ENCODE measurements around the gene DNAJC11.
A peak's percentile ranks its signal among the peaks of the same experiment; 100 is the strongest.
"Not testable (repeated sequence)": the region's sequence is repeated elsewhere in the genome, so short reads cannot be mapped to it uniquely, and the experiment has no call there.

Gene DNAJC11

DNA sequence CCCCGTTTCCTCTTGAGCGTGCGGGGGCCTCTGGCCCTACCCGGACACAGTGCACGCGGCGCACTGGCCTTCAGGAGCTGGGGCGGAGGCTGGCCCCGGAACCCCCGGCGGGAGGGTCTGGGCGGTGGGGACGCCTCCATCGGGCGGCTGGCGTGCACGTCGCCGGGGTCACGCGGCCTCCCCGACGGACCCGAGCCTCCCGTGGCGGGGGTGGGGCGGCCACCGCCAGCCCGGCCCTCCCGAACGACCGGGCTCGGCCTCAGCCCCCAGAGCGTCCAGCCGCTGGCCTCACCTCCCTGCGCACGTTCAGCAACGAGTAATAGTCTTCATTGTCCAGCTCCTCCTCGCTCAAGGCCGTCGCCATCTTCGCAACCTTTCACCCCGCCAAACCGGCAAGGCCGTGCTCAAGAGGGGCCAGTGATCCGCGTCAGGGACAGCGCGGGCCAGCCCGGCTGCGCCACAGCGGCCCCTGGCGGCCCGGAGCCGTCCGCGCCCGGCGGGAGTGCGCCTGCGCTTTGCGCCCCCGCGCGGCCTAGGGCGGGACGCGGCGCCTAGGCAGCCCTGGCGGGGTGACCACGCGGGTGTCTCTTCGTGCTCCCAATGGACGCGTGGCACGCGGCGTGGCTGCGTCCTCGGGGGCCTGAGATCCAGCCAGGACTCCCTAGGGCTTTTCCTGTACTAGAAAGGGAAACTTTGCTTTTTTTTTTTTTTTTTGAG lies at the start of gene DNAJC11:
Gene DNAJC11 (minus strand): TSS at position 380 of the 717 bp plus-strand sequence. CDS start 16 bp downstream, at position 364.
- peak; percentile 88 for DNase-seq (ENCODE audit: low read depth)

- no peak for DNase-seq (ENCODE audit: low read depth)
Measured at GRCh38 chr1:6750490-6750889, 48.9 kb upstream of the DNAJC11 start.

DNA sequence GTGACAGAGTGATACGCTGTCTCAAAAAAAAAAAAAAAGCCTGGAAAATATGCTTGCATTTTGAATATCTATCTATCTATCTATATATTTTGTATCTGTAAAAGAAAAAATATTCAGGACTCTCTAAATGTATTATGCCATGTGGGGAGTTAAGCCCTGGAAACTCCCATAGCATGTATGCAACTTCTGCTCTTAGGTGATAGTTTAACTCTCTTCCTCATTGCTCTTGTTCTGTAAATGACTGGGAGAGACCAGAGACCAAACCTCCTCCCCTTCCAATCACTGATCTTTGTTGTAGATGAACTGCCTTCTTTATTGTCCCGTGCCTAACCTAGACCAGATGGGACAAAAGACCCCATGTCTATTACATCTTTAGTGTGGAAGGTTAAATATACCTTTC lies 46.1 kb upstream of the DNAJC11 start:
- DNase-seq (ENCODE audit: low read depth): no peak

DNA sequence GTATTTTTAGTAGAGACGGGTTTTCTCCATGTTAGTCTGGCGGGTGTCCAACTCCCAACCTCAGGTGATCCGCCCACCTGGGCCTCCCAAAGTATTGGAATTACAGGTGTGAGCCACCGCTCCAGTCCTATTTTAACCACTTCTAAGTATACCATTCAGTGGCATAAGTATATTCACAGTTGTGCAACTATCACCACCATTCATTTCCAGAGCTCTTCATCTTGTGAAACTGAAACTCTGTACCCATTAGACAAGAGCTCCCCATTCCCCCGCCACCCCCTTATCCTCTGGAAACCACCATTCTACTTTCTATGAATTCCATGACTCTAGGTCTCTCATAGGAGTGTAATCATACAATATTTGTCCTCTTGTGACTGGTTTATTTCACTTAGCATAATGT lies 43.5 kb upstream of the DNAJC11 start:
- DNase-seq (ENCODE audit: low read depth): no peak

DNA sequence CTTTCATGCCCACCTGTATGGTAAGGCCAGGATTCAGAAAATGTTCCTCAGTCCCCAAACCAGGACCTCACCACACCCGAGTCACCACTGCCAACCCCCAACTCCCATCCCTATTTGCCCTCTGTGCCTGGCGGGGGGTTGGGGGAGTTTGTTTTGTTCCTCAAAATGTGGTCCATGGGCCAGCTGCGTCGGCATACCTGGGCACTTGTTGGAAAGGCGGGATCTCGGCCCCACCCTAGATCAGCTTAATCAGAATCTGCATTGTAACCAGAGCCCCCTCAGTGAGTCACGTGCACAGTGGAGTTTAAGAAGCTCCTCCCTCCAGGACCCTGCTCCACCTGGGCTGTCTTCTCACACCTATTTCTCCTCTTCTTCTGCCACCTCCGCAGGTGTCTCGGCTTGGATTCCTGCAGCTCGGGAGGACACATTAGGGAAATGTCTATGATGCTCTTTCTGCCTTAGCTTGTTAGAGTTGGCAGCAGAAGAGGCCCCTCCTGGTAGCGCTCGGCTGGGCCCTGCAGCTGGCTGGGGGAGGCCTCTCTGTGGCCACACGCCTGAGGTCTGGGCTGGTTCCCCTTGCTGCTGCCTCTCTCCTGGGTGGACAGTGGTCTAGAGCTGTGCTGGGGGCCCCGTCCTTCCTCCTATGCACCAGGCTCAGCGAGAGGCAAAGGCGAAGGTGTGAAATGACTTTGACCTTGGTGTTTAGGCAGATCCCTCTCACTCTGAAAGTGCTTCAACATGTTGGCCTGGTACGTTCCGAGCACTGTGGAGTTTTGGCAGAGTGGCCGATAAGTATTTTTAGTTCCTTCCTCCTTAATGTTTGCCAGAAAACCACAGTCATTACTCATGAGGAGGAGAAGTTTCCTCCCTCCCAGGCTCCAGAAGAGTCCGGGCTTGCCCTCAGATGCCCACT lies 41.8 kb upstream of the DNAJC11 start:
- peak; percentile 58 for DNase-seq (ENCODE audit: low read depth)

GRCh38 chr1:6742676-6743188 lies 41.1 kb upstream of the DNAJC11 start:
- not testable (repeated sequence) for DNase-seq (ENCODE audit: low read depth)

GRCh38 chr1:6738987-6739676 lies 37.5 kb upstream of the DNAJC11 start:
- no peak for DNase-seq (ENCODE audit: low read depth)

- no peak for DNase-seq (ENCODE audit: low read depth)
Measured at GRCh38 chr1:6732942-6733341, 31.3 kb upstream of the DNAJC11 start.

- DNase-seq (ENCODE audit: low read depth): no peak
Measured at GRCh38 chr1:6731905-6732304, 30.3 kb upstream of the DNAJC11 start.

GRCh38 chr1:6730880-6731279 lies 29.3 kb upstream of the DNAJC11 start:
- no peak for DNase-seq (ENCODE audit: low read depth)

DNA sequence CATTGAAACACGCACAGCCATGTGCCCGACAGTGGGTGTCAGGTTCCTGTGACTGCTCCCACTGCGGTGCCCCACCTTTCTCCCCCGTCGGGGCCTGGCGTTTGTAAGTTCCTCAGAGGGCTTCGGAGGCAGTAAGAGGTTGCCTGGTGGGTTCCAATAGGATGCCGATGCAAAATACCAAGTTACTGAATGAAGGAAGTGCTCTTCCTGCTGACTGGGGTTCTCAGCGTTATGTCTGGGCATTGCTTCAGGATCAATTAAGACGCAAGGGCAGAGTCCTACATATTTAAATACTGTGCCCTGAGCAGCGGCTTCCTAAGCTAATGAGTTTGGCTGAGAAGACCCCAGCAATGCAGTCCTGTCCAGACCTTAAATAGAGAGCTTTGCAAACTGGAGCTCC lies 28.9 kb upstream of the DNAJC11 start:
- no peak for DNase-seq (ENCODE audit: low read depth)

DNA sequence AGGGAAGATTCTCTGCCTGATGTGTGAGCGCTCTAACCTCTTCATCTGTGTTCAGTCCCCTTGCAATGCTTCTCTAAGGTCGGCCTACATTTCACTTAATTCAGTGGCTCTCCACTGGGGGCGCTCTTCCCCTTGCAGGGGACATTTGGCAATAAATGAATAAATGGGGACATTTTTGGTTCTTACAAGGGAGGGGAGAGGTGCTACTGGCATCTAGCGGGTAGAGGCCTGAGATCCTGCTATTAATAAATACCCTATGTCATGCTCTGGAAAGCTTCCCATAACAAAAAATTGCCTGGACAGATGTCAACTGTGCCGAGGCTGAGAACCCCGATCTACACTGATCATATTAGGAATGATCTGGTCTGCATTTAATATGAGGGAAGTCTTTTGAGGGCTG lies 25.9 kb upstream of the DNAJC11 start:
- DNase-seq (ENCODE audit: low read depth): peak; percentile 57

DNA sequence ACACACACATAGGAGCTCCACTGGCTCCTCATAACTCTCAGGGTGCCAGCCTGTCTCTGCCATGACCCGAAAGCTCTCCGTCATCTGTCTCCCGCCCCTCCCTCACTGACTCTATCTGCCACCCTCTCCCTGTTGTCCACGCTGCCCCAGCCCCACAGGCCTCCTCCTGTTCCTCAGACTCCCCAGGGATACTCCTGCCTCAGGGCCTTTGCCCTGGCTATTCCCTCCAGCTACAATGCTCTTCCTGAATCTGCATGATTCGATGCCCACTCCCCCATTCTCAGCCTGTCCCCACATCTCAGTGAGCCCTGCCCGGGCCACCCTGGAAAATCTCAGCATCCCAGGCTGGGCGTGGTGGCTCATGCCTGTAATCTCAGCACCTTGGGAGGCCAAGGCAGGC lies 24.6 kb upstream of the DNAJC11 start:
- DNase-seq (ENCODE audit: low read depth): no peak

DNA sequence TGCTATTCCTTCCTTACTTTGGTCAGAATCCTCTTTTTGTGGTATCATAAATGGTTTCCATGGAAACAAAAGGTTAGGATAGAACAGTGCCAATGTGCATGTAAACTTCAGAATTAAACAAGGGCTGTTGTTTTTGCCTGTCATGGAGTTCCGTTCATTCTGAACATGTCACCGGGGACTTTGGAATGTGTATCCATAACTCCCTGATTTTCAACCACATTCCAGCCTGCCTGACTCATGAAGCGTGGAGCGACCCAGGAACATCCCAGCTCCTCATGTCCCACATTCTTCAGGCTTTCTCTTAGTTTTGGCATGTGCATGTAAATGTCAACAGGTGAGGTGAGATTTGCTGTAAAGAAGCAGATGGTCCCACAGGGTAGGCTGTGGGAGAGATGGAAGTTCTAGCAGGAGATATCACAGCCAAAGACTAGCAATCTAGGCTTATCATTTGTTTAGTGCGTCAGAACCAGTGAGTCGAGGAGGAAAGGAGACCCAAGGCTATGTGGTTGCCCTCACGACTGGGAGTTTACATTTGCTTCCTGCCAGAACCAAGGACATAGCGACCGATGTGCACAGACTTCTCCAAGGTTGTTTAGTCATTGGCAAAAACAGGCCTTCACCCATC lies 23.0 kb upstream of the DNAJC11 start:
- DNase-seq (ENCODE audit: low read depth): peak; percentile 52

- no peak for DNase-seq (ENCODE audit: low read depth)
Measured at GRCh38 chr1:6723621-6724428, 22.2 kb upstream of the DNAJC11 start.

- no peak for DNase-seq (ENCODE audit: low read depth)
Measured at GRCh38 chr1:6711174-6711573, 9.6 kb upstream of the DNAJC11 start.

DNA sequence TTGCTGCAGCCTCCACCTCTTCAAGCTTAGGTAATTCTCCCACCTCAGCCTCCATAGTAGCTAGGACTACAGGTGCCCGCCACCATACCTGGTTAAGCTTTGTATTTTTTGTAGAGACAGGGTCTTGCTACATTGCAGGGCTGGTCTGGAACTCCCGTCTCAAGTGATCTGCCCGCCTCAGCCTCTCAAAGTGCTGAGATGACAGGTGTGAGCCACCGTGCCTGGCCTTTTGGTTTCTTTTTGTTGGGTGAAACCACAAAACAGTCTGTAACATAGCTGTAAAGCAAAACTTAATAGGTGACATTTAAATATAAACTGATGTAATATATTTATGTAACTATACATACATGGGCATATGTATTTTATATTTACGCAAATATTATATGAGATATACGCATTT lies 3.1 kb upstream of the DNAJC11 start:
- no peak for DNase-seq (ENCODE audit: low read depth)

DNA sequence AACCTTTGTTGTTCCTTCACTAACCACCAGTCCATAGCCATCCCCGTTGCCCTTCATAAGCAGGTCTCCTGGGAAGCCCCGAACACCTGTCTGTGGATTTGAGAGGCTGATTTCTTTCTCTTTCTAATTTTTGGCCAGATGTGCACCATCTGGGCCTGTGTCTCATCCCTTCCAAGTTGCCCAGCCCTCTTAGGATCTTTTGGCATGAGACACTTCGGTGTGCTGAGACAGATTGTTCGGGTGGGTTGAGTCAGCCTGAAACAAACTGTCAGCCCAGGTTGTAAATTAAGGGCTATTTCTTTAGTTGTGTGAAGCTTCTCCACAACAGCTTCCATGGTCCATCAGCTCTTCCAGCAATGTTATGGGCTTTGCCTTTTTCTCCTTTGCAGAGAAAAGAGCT lies 1.4 kb upstream of the DNAJC11 start:
- DNase-seq (ENCODE audit: low read depth): no peak

DNA sequence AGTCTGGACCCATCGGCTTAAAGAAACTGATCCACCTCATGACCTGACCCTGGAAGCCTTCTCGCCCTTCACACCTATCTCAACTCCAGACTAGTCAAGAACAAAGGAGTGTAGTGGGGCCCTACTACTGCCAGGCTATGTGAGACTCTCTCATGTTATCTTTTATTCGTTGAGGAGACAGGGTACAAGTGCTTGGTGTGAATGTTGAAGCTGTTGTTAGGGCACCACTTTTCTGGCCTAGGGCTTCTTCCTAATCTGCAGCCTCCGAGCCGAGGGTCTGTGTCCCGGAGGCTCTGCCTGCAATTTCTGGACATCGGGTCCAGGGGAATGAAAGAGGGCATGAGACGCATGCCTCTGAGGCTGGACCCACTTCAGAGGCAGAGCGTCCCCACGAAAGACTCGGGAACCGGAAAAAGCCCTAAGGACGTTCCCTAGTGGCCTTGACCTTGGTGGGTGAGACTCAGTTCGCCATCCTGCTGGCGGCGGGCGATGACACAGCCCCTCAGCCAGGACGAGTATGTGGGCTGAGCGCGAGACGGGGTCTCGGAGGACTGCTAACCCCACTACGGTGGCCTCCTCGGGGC lies 671 bp downstream of the DNAJC11 start:
- no peak for DNase-seq (ENCODE audit: low read depth)

- DNase-seq (ENCODE audit: low read depth): not testable (repeated sequence)
Measured at GRCh38 chr1:6699915-6700314, 1.7 kb downstream of the DNAJC11 start.

GRCh38 chr1:6695868-6696267 lies 5.7 kb downstream of the DNAJC11 start:
- DNase-seq (ENCODE audit: low read depth): peak; percentile 60
